Cardiac muscle cell (in vitro differentiated cells and primary cell): Measurements from ENCODE around the gene TMEM37. TPM values are rescaled to one million over a fixed set of nuclear protein-coding genes. Genes with fewer than 3 reads are reported as not detected.

ENCODE experiments used
- DNase-seq, 2 donors: peaks; one replicate each; pipeline versions ENCODE4 v3.0.0 to v3.0.0-alpha.2; 2010 to 2017; ENCODE audit warnings: low read depth in 1 of 2, low spot score in 1 of 2
- H3K27ac ChIP-seq: fragments of 200-600 bp; sonication (generic); 2 replicates; pipeline ENCODE4 v1.5.1; 2016
- H3K27me3 ChIP-seq: fragments of 200-600 bp; sonication (generic); 2 replicates; pipeline ENCODE4 v1.6.0; 2016; ENCODE audit warnings: control low read depth
- H3K36me3 ChIP-seq: fragments of 200-600 bp; sonication (generic); 2 replicates; pipeline ENCODE4 v1.5.1; 2016; ENCODE audit warnings: control low read depth
- H3K4me1 ChIP-seq: fragments of 200-600 bp; sonication (generic); 2 replicates; pipeline ENCODE4 v1.8.1; 2017; ENCODE audit warnings: low read depth, mild to moderate bottlenecking, mixed run types
- H3K4me3 ChIP-seq: fragments of 200-600 bp; sonication (generic); 2 replicates; pipeline ENCODE4 v1.5.1; 2016; ENCODE audit warnings: mild to moderate bottlenecking
- H3K9me3 ChIP-seq: fragments of 200-600 bp; sonication (generic); 2 replicates; pipeline ENCODE4 v1.5.1; 2017; ENCODE audit warnings: low read depth, mild to moderate bottlenecking, control low read depth
- CTCF ChIP-seq: IDR thresholded peaks from 2 replicates; pipeline ENCODE4 v1.5.1; 2012; ENCODE audit warnings: low read depth, mild to moderate bottlenecking, low read length
- polyA plus RNA-seq: library from polyadenylated mRNA; unstranded; fragments of >200 nt; fragmentation: Nextera tagmentation; extraction: Ambion mirVana; gene quantifications from 2 replicates; pipeline ENCODE4 v1.2.1, GENCODE V29; 2016
- total RNA-seq: library from RNA; depleted of rRNA; stranded (reverse); fragments of >200 nt; gene quantifications from 2 replicates; pipeline ENCODE4 v1.2.3, GENCODE V29; 2016

Gene TMEM37
- total and polyA plus RNA-seq, 2 experiments from 2014 or later: 2.1 to 4.3 TPM

- H3K4me1 ChIP-seq: no peaks in the 10 kb centered on the region
- H3K27me3 ChIP-seq: no peaks in the 10 kb centered on the region
- H3K4me3 ChIP-seq: no peak overlapping the region
- H3K36me3 ChIP-seq: no peaks in the 10 kb centered on the region
- no peak for DNase-seq
- H3K9me3 ChIP-seq: no peaks in the 10 kb centered on the region
- no peak for TF ChIP-seq CTCF
- H3K27ac ChIP-seq: no peak overlapping the region
Measured at GRCh38 chr2:119415630-119416029, 16.0 kb upstream of the TMEM37 start.

GRCh38 chr2:119416299-119416923, 15.2 kb upstream of the TMEM37 start:
- Histone ChIP-seq H3K9me3 (no peaks in the 10 kb centered on the region), H3K36me3 (no peaks in the 10 kb centered on the region), H3K4me3 (no peak overlapping the region), H3K27ac (no peak overlapping the region), H3K27me3 (no peaks in the 10 kb centered on the region), H3K4me1 (no peaks in the 10 kb centered on the region)
- DNase-seq: no peak
- no peak for TF ChIP-seq CTCF

- no peak for TF ChIP-seq CTCF
- Histone ChIP-seq H3K4me3 (no peak overlapping the region), H3K36me3 (no peaks in the 10 kb centered on the region), H3K4me1 (no peaks in the 10 kb centered on the region), H3K9me3 (no peaks in the 10 kb centered on the region), H3K27me3 (no peaks in the 10 kb centered on the region), H3K27ac (no peak overlapping the region)
- DNase-seq: no peak
Measured at GRCh38 chr2:119417908-119418307, 13.7 kb upstream of the TMEM37 start.

- no peak for DNase-seq
- H3K4me1 ChIP-seq: no peaks in the 10 kb centered on the region
- no peak overlapping the region for H3K4me3 ChIP-seq
- no peak for TF ChIP-seq CTCF
- H3K27ac ChIP-seq: no peak overlapping the region
- no peaks in the 10 kb centered on the region for H3K27me3 ChIP-seq
- no peaks in the 10 kb centered on the region for H3K9me3 ChIP-seq
- no peaks in the 10 kb centered on the region for H3K36me3 ChIP-seq
Measured at GRCh38 chr2:119419065-119419464, 12.6 kb upstream of the TMEM37 start.

GRCh38 chr2:119419803-119420508, 11.7 kb upstream of the TMEM37 start:
- TF ChIP-seq CTCF: no peak
- no peak for DNase-seq
- Histone ChIP-seq H3K4me1 (no peaks in the 10 kb centered on the region), H3K4me3 (no peak overlapping the region), H3K27ac (no peak overlapping the region), H3K9me3 (no peaks in the 10 kb centered on the region), H3K27me3 (no peaks in the 10 kb centered on the region), H3K36me3 (no peaks in the 10 kb centered on the region)
